Ishikawa (cell line): ENCODE data around the gene RAB40C.

Experiments used
- CREB1 ChIP-seq: IDR thresholded peaks from 2 replicates; pipeline ENCODE4 v1.6.1; 2012; ENCODE audit warnings: low read depth
- EGR1 ChIP-seq: IDR thresholded peaks from 2 replicates; pipeline ENCODE4 v1.6.1; 2012
- EP300 ChIP-seq: IDR thresholded peaks from 2 replicates; pipeline ENCODE4 v1.6.1; 2012; ENCODE audit warnings: borderline replicate concordance
- FOXM1 ChIP-seq: IDR thresholded peaks from 2 replicates; pipeline ENCODE4 v1.6.1; 2012; ENCODE audit warnings: low read depth, borderline replicate concordance
- NFIC ChIP-seq: IDR thresholded peaks from 2 replicates; pipeline ENCODE4 v1.6.1; 2012
- RAD21 ChIP-seq: IDR thresholded peaks from 2 replicates; pipeline ENCODE4 v1.6.1; 2012; ENCODE audit warnings: low read depth
- TAF1 ChIP-seq: IDR thresholded peaks from 2 replicates; pipeline ENCODE4 v1.6.1; 2012; ENCODE audit warnings: low read depth, mild to moderate bottlenecking
- TEAD4 ChIP-seq: IDR thresholded peaks from 2 replicates; pipeline ENCODE4 v1.6.1; 2012
- YY1 ChIP-seq: IDR thresholded peaks from 2 replicates; pipeline ENCODE4 v1.6.1; 2012; ENCODE audit warnings: low read depth
- ZBTB7A ChIP-seq: IDR thresholded peaks from 2 replicates; pipeline ENCODE4 v1.6.1; 2012; ENCODE audit warnings: low read depth
- TF ChIP-seq, protein P1 (sequence below): IDR thresholded peaks from 2 replicates; pipeline ENCODE4 v1.6.1; 2012; ENCODE audit warnings: low read depth, mild to moderate bottlenecking
- TF ChIP-seq, protein P2 (sequence below): IDR thresholded peaks from 2 replicates; pipeline ENCODE4 v1.6.1; 2012

DNA sequence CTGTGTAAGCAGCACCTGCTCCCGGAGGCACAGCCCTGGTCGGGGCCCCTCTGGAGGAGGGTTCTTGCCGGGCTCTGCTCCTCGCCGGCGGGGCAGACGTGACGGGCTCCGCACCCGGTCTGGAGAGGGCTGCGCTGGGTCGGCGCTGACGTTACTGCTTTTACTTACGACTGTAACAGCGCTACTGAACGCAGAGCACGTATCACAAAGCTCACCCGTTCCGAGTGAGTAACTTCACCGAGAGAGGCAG lies 1.3 kb upstream of the RAB40C start:
- TF ChIP-seq, protein P1, sequence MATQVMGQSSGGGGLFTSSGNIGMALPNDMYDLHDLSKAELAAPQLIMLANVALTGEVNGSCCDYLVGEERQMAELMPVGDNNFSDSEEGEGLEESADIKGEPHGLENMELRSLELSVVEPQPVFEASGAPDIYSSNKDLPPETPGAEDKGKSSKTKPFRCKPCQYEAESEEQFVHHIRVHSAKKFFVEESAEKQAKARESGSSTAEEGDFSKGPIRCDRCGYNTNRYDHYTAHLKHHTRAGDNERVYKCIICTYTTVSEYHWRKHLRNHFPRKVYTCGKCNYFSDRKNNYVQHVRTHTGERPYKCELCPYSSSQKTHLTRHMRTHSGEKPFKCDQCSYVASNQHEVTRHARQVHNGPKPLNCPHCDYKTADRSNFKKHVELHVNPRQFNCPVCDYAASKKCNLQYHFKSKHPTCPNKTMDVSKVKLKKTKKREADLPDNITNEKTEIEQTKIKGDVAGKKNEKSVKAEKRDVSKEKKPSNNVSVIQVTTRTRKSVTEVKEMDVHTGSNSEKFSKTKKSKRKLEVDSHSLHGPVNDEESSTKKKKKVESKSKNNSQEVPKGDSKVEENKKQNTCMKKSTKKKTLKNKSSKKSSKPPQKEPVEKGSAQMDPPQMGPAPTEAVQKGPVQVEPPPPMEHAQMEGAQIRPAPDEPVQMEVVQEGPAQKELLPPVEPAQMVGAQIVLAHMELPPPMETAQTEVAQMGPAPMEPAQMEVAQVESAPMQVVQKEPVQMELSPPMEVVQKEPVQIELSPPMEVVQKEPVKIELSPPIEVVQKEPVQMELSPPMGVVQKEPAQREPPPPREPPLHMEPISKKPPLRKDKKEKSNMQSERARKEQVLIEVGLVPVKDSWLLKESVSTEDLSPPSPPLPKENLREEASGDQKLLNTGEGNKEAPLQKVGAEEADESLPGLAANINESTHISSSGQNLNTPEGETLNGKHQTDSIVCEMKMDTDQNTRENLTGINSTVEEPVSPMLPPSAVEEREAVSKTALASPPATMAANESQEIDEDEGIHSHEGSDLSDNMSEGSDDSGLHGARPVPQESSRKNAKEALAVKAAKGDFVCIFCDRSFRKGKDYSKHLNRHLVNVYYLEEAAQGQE = no peak
- no peak for TF ChIP-seq EP300
- TF ChIP-seq NFIC = no peak
- TF ChIP-seq RAD21 = no peak
- no peak for TF ChIP-seq TEAD4
- no peak for TF ChIP-seq FOXM1
- no peak for TF ChIP-seq CREB1
- TF ChIP-seq TAF1 = no peak
- TF ChIP-seq EGR1 = no peak
- no peak for TF ChIP-seq YY1
- TF ChIP-seq, protein P2, sequence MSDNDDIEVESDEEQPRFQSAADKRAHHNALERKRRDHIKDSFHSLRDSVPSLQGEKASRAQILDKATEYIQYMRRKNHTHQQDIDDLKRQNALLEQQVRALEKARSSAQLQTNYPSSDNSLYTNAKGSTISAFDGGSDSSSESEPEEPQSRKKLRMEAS = no peak
- no peak for TF ChIP-seq ZBTB7A
